ENCODE results near the gene FAM217B. TPM values are rescaled to one million over a fixed set of nuclear protein-coding genes. Genes with fewer than 3 reads are reported as not detected.

The FAM217B gene
- total RNA-seq, 2 donors from 2014 or later: 11.9 to 15.4 TPM

DNA sequence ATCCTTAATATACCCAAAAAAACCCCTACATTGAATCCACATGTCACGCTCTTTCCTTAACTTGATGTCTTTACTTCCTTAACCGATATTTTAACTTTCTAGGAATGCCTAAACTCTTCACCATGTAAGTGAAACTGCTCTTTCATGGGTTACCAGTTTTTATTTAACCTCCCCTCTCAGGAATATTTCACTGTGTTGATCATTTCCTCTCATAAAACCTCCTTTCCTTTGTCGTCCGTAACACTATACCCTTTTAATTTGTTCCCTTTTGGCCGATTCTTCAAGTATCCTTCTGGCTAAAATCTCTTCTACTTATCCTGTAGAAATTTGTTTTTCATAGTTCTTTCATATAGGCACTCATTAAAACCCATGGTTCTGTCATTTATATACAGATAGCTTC is 31.3 kb upstream of the FAM217B start:
- TF ChIP-seq, protein P1, sequence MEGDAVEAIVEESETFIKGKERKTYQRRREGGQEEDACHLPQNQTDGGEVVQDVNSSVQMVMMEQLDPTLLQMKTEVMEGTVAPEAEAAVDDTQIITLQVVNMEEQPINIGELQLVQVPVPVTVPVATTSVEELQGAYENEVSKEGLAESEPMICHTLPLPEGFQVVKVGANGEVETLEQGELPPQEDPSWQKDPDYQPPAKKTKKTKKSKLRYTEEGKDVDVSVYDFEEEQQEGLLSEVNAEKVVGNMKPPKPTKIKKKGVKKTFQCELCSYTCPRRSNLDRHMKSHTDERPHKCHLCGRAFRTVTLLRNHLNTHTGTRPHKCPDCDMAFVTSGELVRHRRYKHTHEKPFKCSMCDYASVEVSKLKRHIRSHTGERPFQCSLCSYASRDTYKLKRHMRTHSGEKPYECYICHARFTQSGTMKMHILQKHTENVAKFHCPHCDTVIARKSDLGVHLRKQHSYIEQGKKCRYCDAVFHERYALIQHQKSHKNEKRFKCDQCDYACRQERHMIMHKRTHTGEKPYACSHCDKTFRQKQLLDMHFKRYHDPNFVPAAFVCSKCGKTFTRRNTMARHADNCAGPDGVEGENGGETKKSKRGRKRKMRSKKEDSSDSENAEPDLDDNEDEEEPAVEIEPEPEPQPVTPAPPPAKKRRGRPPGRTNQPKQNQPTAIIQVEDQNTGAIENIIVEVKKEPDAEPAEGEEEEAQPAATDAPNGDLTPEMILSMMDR (IDR thresholded peaks at IDR 0.05): no peak
- ATAC-seq (ENCODE audit: insufficient number of reproducible peaks, low FRiP score, low read depth): no peak

DNA sequence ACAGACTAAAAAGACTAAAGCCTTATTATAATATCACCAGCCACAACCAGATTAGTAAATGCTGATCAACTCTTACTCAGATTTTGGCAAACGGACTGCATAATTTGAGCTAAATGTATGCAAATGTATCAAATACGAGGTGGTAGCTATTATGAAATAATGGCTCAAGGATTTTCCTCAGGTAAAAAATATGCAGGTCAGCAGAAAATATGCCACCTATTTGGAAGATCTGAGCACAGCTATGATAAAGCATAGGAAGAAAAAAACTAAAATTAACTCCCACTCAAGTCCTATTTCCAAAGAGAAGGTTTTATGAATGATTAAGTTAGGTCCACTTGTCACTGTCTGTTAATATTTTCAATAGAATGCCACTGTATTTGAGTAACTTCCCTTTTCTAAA is 29.1 kb upstream of the FAM217B start:
- Histone ChIP-seq H3K4me1 (ENCODE audit: control insufficient read depth in 1 of 2, low read depth in 2 of 2) (no peaks in the 10 kb centered on the region), H3K27ac (no peak overlapping the region), H3K36me3 (no peaks in the 10 kb centered on the region), H3K27me3 (replicated peaks; ENCODE audit: insufficient read depth) (no peaks in the 10 kb centered on the region), H3K4me3 (no peak overlapping the region), H3K9me3 (no peaks in the 10 kb centered on the region)
- TF ChIP-seq, protein P1 (IDR thresholded peaks at IDR 0.05): no peak
- no peak for DNase-seq (ENCODE audit: low spot score)
- no peak for ATAC-seq (ENCODE audit: insufficient number of reproducible peaks, low FRiP score, low read depth)

More for the DNA sequence above, 31.3 kb upstream of the FAM217B start:
- Histone ChIP-seq H3K27ac (no peak overlapping the region), H3K36me3 (no peaks in the 10 kb centered on the region), H3K9me3 (no peaks in the 10 kb centered on the region), H3K4me1 (ENCODE audit: control insufficient read depth in 1 of 2, low read depth in 2 of 2) (no peaks in the 10 kb centered on the region), H3K27me3 (replicated peaks; ENCODE audit: insufficient read depth) (no peaks in the 10 kb centered on the region), H3K4me3 (no peak overlapping the region)
- no peak for DNase-seq (ENCODE audit: low spot score)

DNA sequence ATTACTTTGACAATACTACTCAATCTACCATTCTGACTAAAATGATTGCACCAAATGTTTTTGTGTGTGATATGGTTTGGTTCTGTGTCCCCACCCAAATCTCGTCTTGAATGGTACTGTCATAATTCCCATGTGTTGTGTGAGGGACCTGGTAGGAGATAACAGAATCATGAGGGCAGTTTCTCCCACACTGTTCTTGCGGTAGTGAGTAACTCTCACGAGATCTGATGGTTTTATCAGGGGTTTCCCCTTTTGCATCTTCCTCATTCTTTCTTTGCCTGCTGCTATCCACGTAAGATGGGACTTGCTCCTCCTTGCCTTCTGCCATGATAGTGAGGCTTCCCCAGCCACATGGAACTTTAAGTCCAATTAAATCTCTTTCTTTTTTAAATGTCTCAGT is 27.6 kb upstream of the FAM217B start:
- no peaks in the 10 kb centered on the region for H3K4me1 ChIP-seq (ENCODE audit: control insufficient read depth in 1 of 2, low read depth in 2 of 2)
- no peaks in the 10 kb centered on the region for H3K36me3 ChIP-seq
- H3K27ac ChIP-seq: no peak overlapping the region
- no peak for ATAC-seq (ENCODE audit: insufficient number of reproducible peaks, low FRiP score, low read depth)
- no peaks in the 10 kb centered on the region for H3K9me3 ChIP-seq
- H3K27me3 ChIP-seq (replicated peaks; ENCODE audit: insufficient read depth): no peaks in the 10 kb centered on the region
- DNase-seq (ENCODE audit: low spot score): no peak
- no peak overlapping the region for H3K4me3 ChIP-seq
- TF ChIP-seq, protein P1 (IDR thresholded peaks at IDR 0.05): no peak

DNA sequence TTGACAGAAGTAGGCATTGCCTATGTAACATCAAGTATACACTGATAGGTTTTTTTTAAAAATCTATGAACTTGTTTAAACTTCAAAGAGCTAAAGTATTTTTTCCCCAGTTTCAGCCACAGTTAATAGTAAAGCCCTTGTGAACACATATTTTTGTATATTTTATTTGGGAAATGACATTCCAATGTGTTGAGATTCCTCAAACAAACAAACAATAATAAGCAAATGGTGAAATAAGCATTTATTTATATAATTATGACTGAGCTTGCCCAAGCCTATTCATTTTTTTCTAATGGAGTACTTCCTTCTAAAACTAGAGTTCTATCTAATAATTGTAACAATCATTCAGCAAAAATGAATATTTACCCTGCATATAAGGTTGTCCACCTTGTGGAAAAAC is 19.2 kb upstream of the FAM217B start:
- Histone ChIP-seq H3K27me3 (replicated peaks; ENCODE audit: insufficient read depth) (no peaks in the 10 kb centered on the region), H3K27ac (no peak overlapping the region), H3K4me1 (ENCODE audit: control insufficient read depth in 1 of 2, low read depth in 2 of 2) (no peaks in the 10 kb centered on the region), H3K9me3 (no peaks in the 10 kb centered on the region), H3K36me3 (no peaks in the 10 kb centered on the region), H3K4me3 (no peak overlapping the region)
- ATAC-seq (ENCODE audit: insufficient number of reproducible peaks, low FRiP score, low read depth) (no peak), DNase-seq (ENCODE audit: low spot score) (no peak)
- TF ChIP-seq, protein P1 (IDR thresholded peaks at IDR 0.05): no peak

DNA sequence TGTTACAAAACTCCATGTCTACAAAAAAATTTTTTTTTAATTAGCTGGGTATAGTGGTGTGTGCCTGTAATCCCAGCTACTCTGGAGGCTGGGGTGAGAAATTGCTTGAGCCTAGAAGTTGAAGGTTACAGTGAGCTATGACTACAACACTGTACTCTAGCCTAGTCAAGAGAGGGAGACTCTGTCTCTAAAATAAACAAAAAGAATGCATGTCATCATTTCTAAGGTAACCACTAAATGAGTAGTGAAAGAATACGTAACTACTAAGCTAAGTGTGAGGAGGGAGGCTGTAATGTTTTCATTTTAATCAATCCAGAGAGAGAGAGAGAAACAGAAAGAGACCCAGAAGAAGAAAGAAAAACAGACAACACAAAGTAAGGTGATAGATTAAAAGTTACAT is 16.7 kb upstream of the FAM217B start:
- Histone ChIP-seq H3K4me1 (ENCODE audit: control insufficient read depth in 1 of 2, low read depth in 2 of 2) (no peaks in the 10 kb centered on the region), H3K27me3 (replicated peaks; ENCODE audit: insufficient read depth) (no peaks in the 10 kb centered on the region), H3K36me3 (no peaks in the 10 kb centered on the region), H3K4me3 (no peak overlapping the region), H3K27ac (no peak overlapping the region), H3K9me3 (no peaks in the 10 kb centered on the region)
- ATAC-seq (ENCODE audit: insufficient number of reproducible peaks, low FRiP score, low read depth) (no peak), DNase-seq (ENCODE audit: low spot score) (no peak)
- TF ChIP-seq, protein P1 (IDR thresholded peaks at IDR 0.05): no peak

All from thoracic aorta (tissue), 2 donors.